Skin epidermis (tissue), 12 donors: ENCODE measurements around the gene PON1.

Experiments
- H3K27ac ChIP-seq, 21 experiments: fragments of 200-600 bp; sonication (generic) in 11 of 21; one replicate each; pipeline ENCODE4 v1.5.0; 2020; ENCODE audit warnings: mild to moderate bottlenecking in 3 of 21, inconsistent platforms in 2 of 21, moderate library complexity in 2 of 21
- H3K4me3 ChIP-seq, 7 experiments: fragments of 200-600 bp; sonication (generic) in 2 of 7; one replicate each; pipeline ENCODE4 v1.5.0; 2020; ENCODE audit warnings: inconsistent platforms in 2 of 7, mild to moderate bottlenecking in 2 of 7, moderate library complexity in 1 of 7

Gene PON1

DNA sequence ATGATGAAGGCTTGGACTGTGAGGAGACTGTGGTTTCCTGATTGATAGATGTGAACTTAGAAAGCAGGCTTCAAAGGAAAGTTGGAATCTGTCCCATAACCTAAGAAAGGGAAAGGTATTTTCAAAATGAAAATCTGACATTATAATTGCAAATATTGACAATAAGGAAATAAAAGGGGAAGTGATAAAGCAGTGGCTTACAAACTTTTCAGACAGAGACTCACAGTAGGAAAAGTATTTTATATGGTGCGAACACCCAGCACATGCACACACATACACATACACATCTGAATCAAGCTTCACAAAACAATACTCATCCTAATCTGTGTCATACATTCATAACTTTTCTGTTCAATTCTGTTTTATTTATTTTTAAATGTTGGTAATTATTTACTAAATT lies 4.8 kb downstream of the PON1 start:
- no peak overlapping the region for H3K4me3 ChIP-seq

GRCh38 chr7:95318501-95319100 lies 5.7 kb downstream of the PON1 start:
- Histone ChIP-seq H3K27ac (no peak overlapping the region), H3K4me3 (no peak overlapping the region)

More for the DNA sequence above, 4.8 kb downstream of the PON1 start:
- no peak overlapping the region for H3K27ac ChIP-seq

DNA sequence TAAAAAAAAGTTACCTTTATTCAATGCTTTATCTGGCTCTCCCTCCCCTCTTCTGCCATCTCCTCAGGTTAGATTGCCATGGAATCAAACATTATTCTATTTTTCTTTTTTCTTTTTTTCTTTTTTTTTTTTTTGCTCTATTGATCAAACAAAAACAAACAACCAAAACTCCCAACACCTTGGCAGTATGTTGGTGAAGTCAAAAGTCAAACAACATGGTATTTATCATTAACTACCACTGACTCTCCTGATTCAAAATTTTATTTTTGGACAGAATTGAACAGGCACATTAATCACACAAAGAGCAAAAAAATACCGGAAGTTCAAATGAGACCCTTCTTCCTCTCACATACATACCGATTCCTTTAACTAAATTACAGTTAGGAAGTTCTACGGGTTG lies 6.4 kb downstream of the PON1 start:
- H3K4me3 ChIP-seq: no peak overlapping the region
- H3K27ac ChIP-seq: no peak overlapping the region

- H3K4me3 ChIP-seq: no peak overlapping the region
- no peak overlapping the region for H3K27ac ChIP-seq
These were observed 6.8 kb downstream of the PON1 start for GRCh38 chr7:95317546-95317945.

- Histone ChIP-seq H3K27ac (no peak overlapping the region), H3K4me3 (no peak overlapping the region)
These were observed 7.7 kb downstream of the PON1 start for GRCh38 chr7:95316588-95316987.

DNA sequence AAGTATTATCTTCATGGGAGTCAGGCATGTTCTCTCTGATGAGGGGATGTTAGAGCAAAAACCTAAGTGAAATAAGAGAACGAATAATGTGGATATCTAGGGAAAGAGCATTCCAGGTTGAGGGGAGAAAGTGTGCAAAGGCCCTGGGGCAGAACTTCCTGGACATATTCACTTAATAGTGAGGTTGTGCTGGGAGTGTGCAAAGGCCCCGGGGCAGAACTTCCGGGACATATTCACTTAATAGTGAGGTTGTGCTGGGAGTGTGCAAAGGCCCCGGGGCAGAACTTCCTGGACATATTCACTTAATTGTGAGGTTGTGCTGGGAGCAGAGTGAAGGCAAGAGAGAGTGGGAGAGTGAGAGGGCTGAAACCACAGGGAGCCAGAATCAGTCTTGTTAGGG lies 11.8 kb downstream of the PON1 start:
- Histone ChIP-seq H3K27ac (no peak overlapping the region), H3K4me3 (no peak overlapping the region)

GRCh38 chr7:95311389-95311788 lies 12.9 kb downstream of the PON1 start:
- Histone ChIP-seq H3K4me3 (no peak overlapping the region), H3K27ac (no peak overlapping the region)

GRCh38 chr7:95309951-95310350 lies 14.4 kb downstream of the PON1 start:
- no peak overlapping the region for H3K27ac ChIP-seq
- no peak overlapping the region for H3K4me3 ChIP-seq

GRCh38 chr7:95304990-95305389 lies 19.3 kb downstream of the PON1 start:
- Histone ChIP-seq H3K4me3 (no peak overlapping the region), H3K27ac (no peak overlapping the region)

DNA sequence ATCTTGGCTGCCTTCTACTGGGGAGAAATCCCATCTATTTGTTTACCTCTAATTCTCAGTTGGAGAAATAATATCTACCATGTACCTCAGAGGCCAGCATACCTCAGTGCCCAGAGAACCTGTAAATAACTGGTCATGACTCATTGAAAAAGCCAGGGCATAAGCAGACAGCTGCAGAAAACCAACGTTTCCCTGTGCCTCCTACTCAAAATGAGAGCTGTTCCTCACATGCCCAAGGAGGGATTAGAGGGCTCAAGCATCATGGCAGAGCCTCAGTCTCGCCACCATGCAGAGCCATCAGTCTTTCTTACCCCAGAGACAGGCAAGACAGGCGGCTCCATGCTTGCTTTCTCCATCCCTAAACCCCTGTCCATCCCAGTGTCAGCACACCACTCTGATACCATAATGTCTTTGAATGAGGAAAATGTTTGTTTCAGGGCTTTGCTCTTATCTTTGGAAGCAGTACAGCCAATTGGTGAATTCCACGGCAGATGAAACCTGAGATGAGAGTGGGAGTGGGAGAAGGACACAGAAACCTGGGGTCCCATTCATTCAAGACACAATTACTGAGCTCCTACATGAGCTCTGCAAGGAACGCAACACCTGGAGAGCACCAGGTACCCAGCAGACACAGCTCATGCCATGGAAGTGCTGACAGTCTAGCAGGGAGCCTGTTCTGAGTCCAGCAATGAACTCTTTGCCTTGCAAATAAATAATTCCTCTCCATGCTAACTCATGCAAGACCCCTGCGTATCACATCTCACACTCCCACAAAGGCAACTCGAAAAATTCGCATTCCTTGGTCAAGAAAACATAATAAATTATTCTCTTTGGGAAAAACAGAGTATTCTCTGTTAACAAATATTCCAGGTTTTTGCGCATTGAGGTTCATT lies 21.1 kb downstream of the PON1 start:
- H3K4me3 ChIP-seq: no peak overlapping the region
- no peak overlapping the region for H3K27ac ChIP-seq

- no peak overlapping the region for H3K27ac ChIP-seq
- no peak overlapping the region for H3K4me3 ChIP-seq
These were observed 26.2 kb downstream of the PON1 start for GRCh38 chr7:95298091-95298490.

DNA sequence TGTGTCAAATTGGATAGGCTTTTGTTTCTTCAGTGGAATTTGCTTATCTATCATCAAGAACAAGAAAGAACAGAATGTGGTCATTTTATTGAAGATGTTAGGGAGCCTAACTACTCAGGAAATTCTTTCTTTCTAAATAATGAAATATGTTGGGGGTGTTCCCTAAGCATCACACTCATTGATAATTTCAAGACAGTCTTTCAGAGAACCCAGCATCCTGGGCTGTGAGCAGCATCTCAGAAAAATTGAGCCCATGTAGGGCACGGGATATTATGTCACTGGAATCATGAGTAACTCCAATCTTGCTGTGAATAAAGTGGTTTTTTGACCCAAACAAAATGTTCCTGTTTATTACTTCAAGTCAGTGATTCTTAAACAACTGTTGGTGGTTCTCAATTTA lies 27.3 kb downstream of the PON1 start:
- Histone ChIP-seq H3K27ac (no peak overlapping the region), H3K4me3 (no peak overlapping the region)

DNA sequence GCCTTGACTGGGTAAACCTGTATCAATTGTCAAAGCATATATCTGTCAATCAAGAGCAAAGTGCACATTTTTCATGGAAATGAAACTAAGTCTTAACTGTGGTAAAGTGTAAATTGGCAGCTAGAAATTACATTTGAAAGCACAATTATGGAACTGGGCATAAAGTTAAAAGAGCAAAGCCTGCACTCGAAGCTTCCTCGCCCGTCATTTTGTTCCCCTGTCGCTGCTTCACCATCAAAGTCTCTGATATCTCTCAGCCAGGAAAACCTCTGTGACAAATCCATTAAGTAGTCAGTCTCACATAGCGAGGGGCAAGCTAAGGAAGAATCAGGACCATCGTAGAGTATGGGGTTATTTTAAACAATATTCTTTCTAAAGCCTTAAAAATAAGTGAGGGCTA lies 27.9 kb downstream of the PON1 start:
- no peak overlapping the region for H3K4me3 ChIP-seq

GRCh38 chr7:95295397-95295796 lies 28.9 kb downstream of the PON1 start:
- H3K27ac ChIP-seq: no peak overlapping the region
- no peak overlapping the region for H3K4me3 ChIP-seq

More for the DNA sequence above, 27.9 kb downstream of the PON1 start:
- H3K27ac ChIP-seq: no peak overlapping the region

DNA sequence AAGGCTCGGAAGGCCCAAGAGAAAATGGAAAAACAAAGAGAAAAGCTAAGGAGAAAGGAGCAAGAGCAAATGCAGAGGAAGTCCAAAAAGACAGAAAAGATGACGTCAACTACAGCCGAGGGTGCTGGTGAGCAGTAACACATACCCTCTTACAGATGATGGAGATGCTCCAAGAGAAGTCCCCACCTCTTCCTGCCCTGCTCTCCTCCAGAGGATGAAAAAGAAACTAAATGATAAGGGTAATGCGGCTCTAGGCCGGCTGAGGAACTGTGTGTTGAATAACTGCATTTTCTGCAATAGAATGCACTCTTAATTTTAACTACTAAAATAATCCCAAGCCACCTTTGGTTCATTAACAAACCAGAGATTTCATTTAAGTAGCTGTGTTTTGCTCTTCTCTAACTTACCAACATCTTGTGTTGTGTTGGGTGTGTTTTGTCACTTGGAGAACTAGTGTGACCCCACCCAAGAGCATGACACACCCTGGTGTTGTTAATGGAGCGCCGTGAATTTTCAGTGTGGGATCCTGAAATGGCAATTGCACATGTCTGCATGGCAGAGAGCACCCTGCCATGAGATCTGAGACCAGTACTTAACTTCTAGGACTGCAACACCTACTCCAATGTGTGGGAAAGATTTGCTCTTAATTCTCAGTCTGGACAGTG lies 34.0 kb downstream of the PON1 start:
- H3K27ac ChIP-seq: no peak overlapping the region
- no peak overlapping the region for H3K4me3 ChIP-seq

DNA sequence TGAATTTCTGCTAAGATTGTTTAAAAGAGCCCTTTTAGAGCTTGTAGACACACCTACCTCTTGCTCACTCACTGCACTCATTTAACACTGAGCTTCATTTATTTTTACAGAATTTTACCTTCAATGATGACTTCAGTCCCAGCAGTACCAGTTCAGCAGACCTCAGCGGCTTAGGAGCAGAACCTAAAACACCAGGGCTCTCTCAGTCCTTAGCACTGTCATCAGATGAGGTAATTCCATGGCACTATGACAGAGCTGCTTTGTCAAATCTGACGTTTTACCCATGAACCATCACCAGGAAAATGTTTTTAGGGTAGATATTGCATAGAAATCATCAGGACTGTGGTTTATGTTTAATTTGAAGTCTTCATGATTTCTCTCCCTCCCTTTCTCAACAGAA lies 38.2 kb downstream of the PON1 start:
- Histone ChIP-seq H3K27ac (no peak overlapping the region), H3K4me3 (no peak overlapping the region)

GRCh38 chr7:95279417-95279816 lies 44.9 kb downstream of the PON1 start:
- Histone ChIP-seq H3K4me3 (no peak overlapping the region), H3K27ac (no peak overlapping the region)

DNA sequence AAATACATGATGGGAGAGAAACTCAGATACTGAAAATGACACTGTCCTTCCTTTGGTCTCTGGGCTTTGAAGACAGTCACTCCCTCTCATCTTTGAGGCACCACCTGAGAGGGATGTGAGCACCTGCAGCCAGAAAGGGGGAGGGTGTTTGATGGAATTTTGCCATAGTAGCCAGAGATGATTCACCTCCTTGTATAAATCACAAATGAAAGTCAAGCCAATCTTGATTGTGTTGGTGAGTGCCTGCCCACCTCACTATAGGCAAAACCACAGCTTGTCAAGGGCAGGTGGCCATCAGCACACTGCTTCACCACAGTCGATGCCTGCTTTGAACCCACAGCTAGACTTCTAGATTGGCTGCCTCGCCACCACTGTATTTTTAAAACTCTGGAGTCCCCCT lies 48.2 kb downstream of the PON1 start:
- H3K4me3 ChIP-seq: no peak overlapping the region
- H3K27ac ChIP-seq: no peak overlapping the region

- Histone ChIP-seq H3K4me3 (no peak overlapping the region), H3K27ac (no peak overlapping the region)
These were observed 54.7 kb downstream of the PON1 start for GRCh38 chr7:95269640-95270039.

- H3K27ac ChIP-seq: no peak overlapping the region
- H3K4me3 ChIP-seq: no peak overlapping the region
These were observed 56.6 kb downstream of the PON1 start for GRCh38 chr7:95267754-95268153.

DNA sequence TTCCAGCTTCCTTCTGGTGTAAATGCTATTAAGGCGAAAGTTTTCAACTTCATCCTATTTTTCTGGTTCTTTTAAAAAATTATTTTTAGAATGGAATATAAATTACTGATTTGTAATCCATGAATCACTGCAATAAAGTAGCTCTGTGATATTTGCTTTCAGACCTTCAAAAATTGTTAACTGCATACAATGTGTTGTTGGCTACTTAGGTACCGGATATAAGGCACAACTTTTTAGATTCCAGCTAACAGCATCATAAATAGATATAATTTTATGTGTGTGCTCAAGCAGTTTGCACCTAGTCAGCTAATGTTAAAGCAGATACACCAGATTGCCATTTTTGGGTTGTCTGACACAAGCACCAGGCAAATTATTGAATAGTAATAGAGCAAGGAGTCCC lies 58.7 kb downstream of the PON1 start:
- Histone ChIP-seq H3K4me3 (no peak overlapping the region), H3K27ac (no peak overlapping the region)
